SK-N-DZ (cell line): ENCODE measurements around the gene PLXNC1.

Source experiments
- DNase-seq: peaks from one replicate; pipeline ENCODE4 v3.0.0-alpha.2; 2015; ENCODE audit warnings: low spot score

PLXNC1 gene

DNA sequence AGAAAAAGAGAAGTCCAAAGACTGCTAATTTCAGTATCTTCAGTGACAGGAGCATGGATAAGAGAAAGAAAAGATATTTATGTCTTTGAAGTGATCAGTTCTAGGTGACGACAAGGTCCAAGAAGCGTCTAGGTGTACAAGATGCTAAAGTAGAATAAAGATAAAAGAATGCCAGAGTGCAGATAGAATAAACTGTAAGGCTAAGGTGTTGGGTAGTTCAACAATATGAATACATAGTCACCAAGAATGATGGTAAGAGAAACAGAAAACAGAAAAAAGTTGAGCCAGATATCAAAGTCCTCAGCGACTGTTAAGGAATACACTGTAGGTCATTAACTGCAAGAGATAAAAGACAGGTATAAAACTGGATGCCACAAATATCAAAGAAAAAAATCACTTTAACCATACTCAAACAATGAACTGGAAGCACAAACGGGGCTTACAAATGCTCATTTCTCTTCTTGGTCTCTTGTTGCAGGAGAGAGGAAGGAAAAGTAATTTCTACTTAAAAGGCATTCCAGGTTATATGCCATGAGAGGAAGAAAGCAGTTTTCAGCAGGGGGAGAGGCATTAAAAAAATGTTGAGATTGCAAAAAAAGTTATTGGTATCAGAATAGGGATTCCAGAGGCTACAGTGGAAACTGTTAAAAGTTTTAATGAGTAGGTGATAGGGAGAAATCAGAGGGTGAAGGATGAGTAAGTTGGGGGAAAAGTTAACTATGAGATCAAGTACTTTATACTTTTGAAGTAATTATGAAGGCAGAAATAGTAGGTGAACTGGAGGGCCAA is 189.8 kb downstream of the PLXNC1 start:
- no peak for DNase-seq

- no peak for DNase-seq
Observed at GRCh38 chr12:94340573-94340972, 192.2 kb downstream of the PLXNC1 start.

DNA sequence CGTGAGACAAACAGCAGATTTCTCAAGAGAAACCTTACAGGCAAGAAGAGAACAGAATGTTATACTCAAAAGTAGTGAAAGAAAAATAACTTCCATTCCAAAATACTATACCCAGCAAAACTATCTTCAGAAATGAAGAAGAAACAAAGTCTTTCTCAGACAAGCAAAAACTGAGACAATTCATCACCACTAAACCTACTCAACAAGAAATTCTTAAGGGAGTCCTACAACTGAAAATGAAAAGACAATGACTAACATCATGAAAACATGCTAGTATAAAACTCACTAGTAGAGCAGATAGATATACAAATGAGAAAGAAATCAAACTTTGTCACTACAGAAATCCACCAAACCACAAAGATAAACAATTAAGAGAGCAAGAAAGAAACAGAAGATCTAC is 204.8 kb downstream of the PLXNC1 start:
- DNase-seq: no peak
